Measurements from ENCODE around the gene CEP72.
"Not testable (repeated sequence)": the region's sequence is repeated elsewhere in the genome, so short reads cannot be mapped to it uniquely, and the experiment has no call there.

The CEP72 gene, protein sequence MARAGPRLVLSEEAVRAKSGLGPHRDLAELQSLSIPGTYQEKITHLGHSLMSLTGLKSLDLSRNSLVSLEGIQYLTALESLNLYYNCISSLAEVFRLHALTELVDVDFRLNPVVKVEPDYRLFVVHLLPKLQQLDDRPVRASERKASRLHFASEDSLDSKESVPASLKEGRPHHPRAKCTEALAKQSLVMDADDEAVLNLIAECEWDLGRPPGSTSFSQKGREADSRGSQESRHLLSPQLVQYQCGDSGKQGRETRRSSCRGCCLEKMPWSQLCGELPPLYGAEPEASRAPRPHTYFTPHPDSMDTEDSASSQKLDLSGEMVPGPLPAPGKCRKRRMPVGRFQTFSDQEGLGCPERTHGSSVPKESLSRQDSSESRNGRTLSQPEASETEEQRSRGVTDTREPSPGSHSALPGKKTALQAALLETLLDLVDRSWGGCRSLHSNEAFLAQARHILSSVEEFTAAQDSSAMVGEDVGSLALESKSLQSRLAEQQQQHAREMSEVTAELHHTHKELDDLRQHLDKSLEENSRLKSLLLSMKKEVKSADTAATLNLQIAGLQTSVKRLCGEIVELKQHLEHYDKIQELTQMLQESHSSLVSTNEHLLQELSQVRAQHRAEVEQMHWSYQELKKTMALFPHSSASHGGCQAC

DNA sequence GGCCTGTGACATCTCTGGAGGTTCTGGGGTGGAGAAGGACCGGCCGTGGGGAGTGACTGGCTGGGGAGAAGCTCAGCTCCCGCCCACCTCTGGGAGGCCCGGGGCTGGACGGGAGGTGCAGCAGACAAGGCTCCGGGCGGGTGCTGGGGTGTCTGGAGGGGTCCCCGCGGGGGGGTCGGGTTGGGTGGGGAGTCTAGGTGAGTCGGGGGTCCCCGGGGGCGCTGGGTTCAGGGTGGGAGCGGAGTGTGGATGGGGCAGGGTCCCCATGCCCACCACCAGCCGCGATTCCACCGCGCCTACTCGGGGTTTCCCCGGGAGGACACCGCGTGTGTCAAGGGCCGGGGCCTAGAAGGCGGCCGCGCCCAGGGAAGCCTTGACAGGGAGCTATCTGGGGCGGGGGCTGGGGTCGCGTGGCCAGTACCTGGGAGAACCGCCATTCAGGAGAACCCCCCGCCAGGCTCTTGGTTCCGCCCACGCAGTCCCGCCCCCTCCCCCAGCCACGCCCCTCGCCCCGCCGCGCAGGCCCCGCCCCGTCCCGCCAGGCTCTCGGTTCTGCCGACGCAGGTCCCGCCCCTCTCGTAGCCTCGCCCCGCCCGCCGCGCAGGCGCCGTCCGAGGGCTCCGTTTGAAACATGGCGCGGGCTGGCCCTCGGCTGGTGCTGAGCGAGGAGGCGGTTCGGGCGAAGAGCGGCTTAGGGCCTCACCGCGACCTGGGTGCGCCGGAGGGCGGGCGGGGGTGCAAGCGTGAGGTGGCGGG lies at the start of gene CEP72:
Gene CEP72, plus strand, starts transcription at position 610 of the 756 bp plus-strand sequence. Its CDS starts 22 bp downstream, at position 632.
- peak; percentile 92 for DNase-seq

DNA sequence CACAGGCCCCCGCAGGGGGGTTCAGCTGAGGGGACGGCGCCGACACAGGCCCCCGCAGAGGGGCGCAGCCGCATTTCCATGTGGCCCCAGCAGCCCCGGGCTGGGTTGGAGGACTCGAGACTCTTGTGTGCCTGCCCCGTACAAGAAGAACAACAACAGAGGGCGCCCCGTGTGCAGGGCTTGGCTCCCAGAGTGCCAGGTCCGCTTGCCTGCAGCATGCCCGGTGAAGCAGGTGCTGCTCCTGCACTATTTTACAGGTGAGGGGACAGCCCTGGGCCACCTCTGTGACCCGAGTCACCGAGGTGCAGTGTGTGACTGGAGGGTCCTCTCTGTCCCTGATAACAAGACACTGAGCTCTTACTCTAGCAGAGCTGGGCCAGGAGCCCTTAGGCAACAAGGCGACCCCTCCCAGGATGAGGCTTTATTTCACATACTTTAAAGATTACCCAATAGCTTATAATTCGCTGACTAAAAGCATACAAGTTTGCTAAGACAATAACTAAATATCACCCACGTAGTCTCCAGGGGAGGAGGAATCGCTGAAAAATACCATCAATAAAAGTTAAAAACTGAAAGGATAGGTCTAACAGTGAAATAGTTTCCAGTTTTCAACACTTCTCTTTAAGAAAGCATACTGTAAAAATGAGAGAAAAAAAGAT lies 46.2 kb upstream of the CEP72 start:
- DNase-seq = no peak

DNA sequence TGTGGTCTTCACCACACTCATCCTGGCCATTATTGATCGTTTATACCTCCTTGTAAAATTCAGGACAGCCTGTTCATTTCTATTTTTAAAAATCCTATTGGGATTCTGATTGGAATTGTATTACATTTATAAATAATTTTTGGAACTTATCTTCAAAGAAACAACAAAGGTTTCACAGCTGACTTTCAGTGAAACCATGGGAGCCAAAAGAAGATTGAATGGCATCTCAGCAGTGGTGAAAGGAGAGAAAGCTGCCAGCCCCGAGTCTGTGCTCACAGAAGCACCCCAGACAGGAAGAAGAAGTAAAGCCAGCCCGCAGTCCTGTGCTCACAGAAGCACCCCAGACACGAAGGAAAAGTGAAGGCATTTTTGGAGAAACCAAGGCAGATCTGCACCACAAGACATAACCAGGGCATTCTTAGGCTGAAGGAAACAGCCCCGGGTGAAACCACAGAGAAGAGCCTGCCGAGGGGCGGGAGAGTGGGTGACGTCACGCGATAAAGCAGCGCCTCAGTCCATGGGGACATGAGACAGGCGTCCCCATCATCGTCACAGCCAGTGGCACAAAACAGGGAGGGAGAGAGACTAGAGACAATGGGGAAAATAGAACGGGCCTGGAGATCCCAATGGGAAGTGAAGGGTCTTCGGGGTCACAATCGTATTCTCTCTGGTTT lies 45.4 kb upstream of the CEP72 start:
- DNase-seq = no peak

DNA sequence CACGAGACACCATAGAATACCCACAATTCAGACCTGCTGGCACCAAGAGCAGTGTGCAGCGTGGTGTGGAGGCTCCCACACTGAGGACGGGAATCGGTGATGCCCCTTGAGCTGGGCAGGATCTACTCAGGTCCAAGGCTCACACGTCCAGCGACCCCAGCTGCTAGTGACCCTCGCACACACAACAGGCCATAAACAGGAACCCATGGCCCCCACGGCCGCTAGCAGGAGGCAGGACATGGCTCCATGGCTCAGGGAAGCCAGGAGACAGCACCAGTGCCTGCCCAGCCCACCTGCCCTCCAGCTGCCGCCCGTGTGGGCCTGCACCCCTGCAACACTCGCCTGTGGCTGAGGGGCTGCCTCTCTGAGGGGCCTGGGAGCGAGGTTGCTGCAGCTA lies 44.5 kb upstream of the CEP72 start:
- no peak for DNase-seq

DNA sequence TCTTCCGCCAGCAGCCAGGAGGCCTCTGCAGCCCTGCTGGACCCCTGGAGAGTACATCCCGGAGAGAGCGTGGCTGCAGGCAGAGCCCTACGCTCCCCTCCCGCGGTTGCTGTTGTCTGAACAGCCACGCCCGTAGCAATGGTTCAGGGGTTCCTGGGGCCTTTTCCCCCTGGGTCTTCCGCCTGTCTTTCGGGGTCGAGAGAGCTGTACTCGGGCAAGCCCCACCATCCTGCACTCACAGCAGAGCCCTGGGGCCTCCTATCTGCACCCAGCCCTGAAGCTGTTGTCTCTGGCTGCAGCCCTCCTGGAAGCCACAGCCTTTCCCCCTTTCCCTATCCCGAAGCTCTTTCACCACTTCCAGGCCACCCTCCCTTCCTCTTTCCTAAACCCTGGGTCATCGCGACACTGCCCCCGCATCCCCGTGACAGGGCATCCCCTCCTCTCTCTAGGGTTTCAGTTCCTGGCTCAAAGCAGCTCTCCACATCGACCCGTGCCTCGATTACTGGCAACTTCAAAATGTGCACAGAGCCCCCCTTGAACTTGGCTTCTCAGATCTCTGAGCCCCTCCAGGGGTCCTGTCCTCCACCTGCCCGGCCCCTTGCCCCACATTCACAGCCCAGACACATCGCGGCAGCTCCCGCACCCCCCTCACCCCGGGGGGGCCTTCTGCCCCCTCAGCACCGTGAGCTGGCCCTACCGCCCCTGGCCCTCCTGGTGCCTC lies 43.9 kb upstream of the CEP72 start:
- DNase-seq = no peak

DNA sequence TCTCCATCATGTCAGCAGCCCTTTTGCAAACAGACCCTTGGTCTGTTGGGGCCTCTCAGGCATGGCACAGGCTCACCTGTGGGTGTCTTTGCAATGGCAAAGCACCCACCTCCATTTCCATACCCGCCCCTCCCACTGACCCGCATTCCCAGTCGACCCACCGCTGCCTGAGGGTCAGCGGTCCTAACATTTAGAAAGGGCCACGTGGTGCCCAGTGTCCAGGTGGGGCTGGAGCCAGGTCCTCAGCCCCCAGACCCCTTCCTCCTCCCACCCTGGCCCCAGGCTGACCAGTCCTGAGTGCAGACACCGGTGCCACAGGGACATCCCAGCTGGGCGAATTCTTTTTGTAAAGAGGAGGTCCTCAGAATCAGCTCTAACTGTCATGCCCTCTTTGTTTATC lies 43.3 kb upstream of the CEP72 start:
- DNase-seq = no peak

DNA sequence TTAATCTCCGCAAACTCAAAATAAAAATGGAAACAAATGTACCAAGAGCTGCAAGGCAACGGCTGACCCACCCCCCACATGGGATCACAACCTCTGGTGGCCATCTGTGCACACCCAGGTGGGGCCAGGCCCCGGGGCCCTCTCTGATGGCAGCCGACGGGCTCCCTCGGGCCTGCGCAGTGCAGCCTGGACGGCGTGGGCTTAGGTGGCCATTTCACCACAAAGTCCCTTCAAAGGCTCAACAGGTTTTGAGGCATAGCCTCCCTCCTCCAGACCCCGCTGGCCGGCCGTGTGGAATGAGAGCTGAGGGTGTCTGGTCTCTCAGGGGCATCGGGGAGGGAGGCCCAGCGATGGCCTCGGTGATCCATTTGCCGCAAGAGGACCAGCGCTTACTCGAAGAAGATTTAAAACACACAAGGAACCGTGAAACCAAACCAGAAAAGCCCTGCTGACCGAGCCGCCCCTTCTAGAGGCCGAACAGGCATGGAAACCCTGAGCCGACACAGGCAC lies 42.7 kb upstream of the CEP72 start:
- no peak for DNase-seq

DNA sequence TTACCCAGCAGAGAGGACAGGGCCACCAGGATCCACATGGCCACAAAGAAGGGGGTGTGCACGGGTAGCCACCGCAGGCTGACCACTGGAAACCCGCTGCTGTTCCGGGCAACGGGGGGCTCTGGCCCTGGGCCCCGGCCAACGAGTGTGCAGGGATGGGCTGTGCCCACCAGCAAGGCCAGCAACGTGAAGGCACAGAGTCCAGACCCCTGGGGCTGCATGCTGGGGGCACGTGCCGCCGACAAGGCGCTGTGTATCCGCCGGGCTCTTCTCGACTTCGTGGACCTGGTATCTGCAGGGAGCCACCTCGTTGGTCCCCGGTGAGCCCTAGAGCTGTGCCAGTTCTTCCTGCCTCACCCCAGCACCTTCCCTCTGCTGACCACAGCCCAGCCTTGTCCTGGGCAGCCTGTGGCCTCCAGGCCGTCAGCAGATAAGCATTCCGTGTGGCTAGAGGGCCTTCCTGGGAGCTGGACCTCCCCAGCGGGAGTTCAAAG lies 42.2 kb upstream of the CEP72 start:
- DNase-seq = no peak

DNA sequence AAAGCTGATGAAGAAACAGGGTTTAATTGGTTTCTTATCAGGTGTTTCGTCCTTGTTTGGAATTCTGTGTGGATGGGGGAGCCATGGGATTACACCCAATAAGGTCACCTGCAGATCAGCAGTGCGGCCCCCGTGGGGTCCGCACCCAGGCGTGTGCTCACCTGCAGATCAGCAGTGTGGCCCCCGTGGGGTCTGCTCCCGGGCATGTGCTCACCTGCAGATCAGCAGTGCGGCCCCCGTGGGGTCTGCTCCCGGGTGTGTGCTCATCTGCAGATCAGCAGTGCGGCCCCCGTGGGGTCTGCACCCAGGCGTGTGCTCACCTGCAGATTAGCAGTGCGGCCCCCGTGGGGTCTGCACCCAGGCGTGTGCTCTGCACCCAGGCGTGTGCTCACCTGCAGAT lies 41.7 kb upstream of the CEP72 start:
- no peak for DNase-seq

DNA sequence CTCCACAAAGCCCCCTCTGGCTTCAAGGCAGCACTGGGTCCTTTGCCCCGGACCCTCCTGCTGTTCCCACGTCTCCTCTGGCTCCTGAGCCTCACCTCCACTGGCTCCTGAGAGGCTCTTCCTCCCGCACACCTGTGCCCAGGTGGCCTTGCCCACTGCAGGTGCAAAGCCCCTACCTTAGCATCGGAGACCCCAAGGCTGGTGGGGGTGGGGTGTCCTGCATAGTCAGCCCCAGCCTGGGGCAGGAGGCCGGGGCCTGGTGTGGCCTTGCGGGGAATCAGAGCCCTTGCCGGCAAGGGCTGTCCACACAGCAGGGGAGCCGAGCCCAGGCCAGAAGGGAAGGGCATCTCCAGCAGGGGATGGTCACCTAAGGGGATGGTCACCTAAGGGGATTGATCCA lies 41.3 kb upstream of the CEP72 start:
- DNase-seq = no peak

DNA sequence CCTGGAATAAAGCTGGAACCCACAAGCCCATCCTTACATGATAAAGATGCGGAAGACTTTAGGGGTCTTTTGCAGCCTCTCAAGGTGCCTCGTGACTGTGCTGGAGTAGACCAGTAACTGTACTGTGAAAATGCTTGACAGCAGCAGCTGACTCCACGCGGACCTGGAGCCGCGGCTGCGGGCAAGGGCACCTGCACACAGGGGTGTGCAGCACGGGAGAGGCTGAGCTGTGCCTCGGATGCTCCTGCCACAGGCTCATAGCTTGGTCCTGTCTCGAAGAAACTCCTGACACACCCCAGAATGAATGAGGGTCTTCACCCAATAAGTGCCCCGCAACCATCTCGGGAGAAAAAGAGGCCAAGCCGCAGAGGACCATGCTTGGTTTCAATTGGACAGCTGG lies 40.3 kb upstream of the CEP72 start:
- DNase-seq = no peak

DNA sequence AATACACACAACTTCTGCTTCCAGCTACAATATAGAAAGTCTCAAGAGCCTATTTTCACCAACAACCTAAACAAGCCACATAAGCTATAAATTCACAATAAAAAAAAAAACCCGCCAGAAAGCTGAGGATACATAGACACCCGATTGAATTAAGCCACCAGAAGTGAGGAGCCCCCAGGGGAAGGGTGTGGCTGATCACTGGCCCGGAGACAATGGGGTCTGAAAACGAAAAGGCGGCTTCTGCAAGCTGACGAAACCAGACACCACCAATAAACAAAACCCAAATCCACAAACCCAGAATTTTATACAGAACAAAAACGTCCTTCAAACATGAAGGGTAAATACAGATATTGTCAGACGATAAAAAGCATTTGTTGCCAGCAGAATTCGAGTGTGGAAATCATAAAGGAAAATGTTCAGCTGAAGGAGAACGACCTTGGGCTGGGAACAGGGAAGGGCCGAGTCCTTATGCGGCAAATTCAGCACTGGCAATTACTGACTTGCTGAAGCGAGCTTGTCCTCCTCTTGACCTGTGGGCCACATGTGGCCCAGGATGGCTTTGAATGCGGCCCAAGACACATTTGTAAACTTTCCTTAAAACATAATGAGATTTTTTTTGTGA lies 39.6 kb upstream of the CEP72 start:
- peak; percentile 93 for DNase-seq

DNA sequence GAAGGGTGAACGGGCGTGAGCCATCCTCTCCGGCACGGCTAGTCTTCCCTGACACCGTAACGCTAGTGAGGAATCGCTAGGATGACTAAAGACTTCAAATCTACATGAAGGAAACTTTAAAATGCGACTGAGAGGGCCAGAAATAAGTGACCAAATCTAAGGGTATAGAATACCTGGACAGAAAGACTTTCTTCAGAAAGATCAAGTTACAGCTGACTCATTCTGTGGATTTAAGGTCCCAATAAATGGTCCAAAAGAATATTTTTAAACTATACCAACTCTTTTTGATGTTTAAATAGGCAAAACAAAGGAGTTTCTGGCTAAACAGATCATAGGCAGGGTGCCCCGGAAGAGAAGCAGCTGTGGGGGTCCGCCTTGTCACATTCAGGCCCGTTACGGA lies 38.9 kb upstream of the CEP72 start:
- DNase-seq = no peak

DNA sequence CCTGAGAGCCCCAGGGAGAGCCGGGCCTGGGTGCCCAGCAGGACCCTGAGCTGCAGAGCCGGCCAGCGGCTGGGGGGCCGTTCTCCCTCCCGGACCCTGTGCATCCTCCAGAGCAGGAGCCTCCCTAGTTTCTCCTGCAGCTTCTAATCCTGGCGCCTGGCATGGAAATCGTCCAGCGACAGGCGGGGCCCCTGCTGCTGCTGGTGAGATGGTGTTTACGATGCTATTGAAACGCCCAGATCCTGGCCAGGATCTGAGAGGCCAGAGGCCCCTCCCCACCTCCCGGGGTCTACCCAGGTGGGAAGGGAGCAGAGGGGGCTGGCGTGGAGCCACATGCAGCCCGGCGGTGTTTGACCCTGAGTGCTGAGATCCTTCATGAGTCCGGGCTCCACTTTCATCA lies 38.2 kb upstream of the CEP72 start:
- no peak for DNase-seq

DNA sequence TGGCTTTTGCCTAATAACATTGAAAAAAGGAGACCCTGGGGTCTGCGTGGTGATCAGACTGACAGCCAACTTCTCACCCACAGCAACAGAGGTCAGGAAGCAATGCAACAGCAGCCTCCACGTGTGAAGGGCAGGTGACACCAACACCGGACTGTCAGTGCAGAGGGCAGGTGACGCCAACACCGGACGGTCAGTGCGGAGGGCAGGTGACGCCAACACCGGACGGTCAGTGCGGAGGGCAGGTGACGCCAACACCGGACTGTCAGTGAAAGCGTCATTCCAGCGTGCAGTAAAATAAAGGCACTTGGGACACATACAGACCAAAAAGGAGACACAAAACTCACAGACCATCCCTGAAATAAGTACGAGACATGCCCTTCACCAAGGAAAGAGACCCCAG lies 37.2 kb upstream of the CEP72 start:
- no peak for DNase-seq

DNA sequence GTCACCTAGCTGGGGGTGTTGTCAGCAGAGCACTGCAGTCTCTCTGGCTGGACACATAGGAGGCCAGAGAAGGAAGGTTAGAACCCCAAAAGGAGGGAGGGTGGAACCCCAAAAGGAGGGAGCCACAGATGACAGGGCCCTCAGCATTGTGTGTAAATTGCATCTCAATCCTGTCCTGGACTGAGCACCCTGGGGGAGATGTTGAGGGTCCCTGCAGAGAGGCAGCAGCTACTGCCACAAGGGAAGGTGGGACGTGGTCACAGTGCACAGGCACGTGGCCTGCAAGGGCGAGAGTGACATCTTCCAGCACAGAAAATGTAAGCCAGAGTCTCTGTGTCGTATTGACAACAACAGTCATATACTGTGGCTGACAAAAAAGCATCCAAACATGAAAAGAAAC lies 36.5 kb upstream of the CEP72 start:
- no peak for DNase-seq

DNA sequence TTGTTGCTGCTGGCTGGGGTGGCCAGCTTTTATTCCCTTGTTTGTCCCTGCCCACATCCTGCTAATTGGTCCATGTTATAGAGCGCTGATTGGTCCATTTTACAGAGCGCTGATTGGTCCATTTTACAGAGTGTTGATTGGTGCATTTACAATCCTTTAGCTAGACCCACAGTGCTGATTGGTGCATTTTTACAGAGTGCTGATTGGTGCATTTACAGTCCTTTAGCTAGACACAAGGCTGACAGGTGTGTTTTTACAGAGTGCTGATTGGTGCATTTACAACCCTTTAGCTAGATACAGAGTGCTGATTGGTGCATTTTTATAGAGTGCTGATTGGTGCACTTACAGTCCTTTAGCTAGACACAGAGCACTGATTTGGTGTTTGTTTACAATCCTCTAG lies 34.9 kb upstream of the CEP72 start:
- not testable (repeated sequence) for DNase-seq

DNA sequence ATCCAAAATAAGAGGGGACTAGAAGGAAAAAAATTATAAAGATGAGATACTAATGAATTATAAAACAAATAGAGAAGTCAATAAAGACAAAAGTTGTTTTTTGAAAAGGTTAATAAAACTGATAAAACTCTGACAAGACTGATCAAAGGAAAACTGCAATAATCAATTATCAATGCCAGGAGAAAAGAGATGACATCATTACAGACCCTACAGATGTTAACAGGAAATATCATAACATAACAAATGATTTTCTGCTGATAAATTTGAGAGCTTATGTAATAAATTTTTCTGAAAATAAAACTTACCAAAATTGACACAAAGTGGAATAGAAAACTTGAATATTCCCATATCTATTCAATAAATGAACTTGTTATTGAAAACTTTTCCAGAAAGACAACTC lies 34.3 kb upstream of the CEP72 start:
- DNase-seq = no peak

DNA sequence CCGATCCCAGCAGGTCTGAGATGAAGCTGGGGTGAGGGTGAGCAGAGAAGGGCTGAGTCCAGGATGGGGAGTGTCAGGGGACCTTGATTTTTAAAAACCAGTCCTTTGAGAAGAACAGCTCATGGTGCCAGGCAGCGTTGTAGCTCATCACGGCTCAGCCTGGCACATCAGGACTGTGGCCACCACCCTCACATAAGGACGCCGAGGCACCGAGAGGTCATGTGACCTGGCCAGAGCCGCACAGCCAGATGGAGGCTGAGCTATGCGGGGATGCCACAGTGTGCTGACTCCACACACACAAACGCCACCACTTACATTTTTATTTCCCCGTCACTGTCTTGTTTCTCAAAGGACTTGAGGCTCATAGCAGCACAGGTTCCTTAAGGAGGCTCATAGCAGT lies 32.9 kb upstream of the CEP72 start:
- DNase-seq = no peak

DNA sequence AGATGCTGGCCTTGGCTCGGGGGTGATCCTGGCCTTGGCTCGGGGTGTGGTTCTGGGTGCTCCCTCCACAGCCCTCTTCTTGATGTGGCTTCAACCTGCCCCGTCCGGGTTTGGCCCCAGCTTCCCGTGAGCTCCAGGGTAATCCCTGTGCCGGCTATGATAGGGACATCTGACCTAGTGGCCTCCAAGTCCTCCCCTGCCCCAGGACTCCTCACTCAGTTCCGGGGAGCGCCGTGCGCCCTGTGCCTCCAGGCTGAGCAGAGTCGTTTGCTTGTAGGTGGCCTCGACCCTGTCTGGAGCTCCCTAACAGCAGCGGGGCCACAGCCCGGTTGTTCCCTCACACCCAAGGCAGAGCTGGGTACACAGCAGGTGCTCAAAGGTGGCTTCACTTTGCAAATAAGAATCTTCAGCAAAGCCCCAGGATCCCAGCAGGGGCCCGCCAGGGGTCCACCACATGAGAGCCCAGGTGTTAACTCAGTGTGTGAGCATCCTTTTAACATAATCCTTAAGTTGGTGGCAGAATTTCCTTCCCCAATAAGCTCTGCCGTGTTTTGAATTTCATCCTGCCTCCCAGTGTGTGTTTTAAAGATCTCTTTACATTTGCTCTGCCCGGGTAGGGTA lies 32.3 kb upstream of the CEP72 start:
- DNase-seq = no peak

DNA sequence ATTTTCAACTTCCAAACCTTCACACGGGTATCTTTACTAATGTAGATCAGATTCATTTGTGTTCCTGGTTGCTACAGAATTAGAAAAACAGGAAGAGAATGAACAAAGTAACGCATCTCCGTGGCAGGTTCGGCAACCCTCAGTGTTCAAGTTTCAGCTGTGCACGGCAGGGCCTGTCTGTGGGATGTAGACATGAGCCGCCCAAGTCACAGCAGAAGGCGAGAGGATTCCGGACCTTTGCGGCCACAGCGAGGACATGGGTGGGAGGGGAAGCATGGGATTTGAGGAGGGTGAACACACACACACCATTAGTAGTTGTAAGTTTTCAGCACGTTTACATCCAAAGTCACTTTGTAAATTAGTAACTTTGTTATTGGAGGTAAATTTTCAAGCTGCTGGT lies 31.7 kb upstream of the CEP72 start:
- DNase-seq = no peak
